GM23338 (cell line): ENCODE results near the gene STX7.

Experiments
- POLR2AphosphoS5 ChIP-seq: IDR thresholded peaks from 2 replicates; pipeline ENCODE4 v1.6.1; 2016; ENCODE audit warnings: antibody characterized with exemption, low read depth
- STAT1 ChIP-seq: IDR thresholded peaks from one replicate; pipeline ENCODE4 v1.6.1; 2016; ENCODE audit warnings: antibody characterized with exemption; ENCODE audit not compliant: unreplicated experiment

DNA sequence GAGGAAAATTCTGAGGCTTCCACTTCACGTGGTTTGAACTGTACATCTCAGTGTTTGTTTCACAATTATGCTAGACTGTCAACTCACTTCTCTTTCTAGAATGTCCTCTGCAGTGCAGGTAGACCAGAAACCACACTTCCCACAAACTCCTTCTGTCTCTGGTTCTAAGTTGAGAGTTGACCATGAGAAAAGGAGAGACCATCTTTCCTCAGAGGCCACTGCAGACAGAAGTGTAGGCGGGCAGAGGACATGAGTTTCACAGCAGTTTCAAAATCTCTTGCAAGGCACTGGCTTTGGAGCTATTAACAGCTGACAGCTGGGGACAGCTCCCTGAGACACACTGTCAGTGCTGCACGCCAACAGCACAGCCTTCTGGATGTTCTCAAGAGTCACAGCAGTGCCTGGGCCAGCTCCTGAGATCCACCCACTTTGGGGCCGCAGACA is 56.2 kb downstream of the STX7 start:
- TF ChIP-seq POLR2AphosphoS5 (no peak), STAT1 (no peak)
